Measurements from ENCODE around the gene FRMPD1. TPM values are rescaled to one million over a fixed set of nuclear protein-coding genes. Genes with fewer than 3 reads are reported as not detected.

Gene FRMPD1
- total and polyA plus RNA-seq, 2 of the 13 experiments (the other 11 are each of a cell fraction or from before 2014, with no cell fraction given), result not detected

- TF ChIP-seq KLF12 (CRISPR knock-in tag; IDR thresholded peaks at IDR 0.05; ENCODE audit: borderline replicate concordance) (no peak), POGZ (CRISPR knock-in tag; IDR thresholded peaks at IDR 0.05) (no peak), ZBTB20 (CRISPR knock-in tag; IDR thresholded peaks at IDR 0.05; ENCODE audit: borderline replicate concordance, low read depth) (no peak), STAT5B (CRISPR knock-in tag; IDR thresholded peaks at IDR 0.05) (no peak), DNMT1 (CRISPR knock-in tag; IDR thresholded peaks at IDR 0.05) (no peak), NR2F6 (IDR thresholded peaks at IDR 0.05) (no peak), NR2F6 (CRISPR knock-in tag; IDR thresholded peaks at IDR 0.05) (no peak), DMAP1 (CRISPR knock-in tag; IDR thresholded peaks at IDR 0.05) (no peak), ISL2 (CRISPR knock-in tag; IDR thresholded peaks at IDR 0.05) (no peak), SIX1 (CRISPR knock-in tag; IDR thresholded peaks at IDR 0.05; ENCODE audit: borderline replicate concordance) (no peak), ZFY (CRISPR knock-in tag; IDR thresholded peaks at IDR 0.05) (no peak), ZNF264 (CRISPR knock-in tag; IDR thresholded peaks at IDR 0.05) (no peak), ZNF691 (CRISPR knock-in tag; IDR thresholded peaks at IDR 0.05; ENCODE audit: borderline replicate concordance, low read depth) (no peak), STAG1 (CRISPR knock-in tag; IDR thresholded peaks at IDR 0.05) (peak; percentile 80), ZNF260 (CRISPR knock-in tag; IDR thresholded peaks at IDR 0.05; ENCODE audit: borderline replicate concordance, low read depth) (no peak), CTCF (CRISPR knock-in tag; IDR thresholded peaks at IDR 0.05) (peak; percentile 83), HDAC6 (IDR thresholded peaks at IDR 0.05; ENCODE audit: low read depth, low read length) (no peak), SYNCRIP (IDR thresholded peaks at IDR 0.05; ENCODE audit: insufficient read depth, low read depth, low read length) (no peak), GLMP (CRISPR knock-in tag; IDR thresholded peaks at IDR 0.05; ENCODE audit: borderline replicate concordance) (no peak), HOXA5 (CRISPR knock-in tag; IDR thresholded peaks at IDR 0.05) (no peak), SAP130 (CRISPR knock-in tag; IDR thresholded peaks at IDR 0.05; ENCODE audit: low read depth) (0 out of 2 replicates have a peak, but pooled peaks have one; percentile 24), HDAC2 (CRISPR knock-in tag; IDR thresholded peaks at IDR 0.05) (no peak), ZNF678 (CRISPR knock-in tag; IDR thresholded peaks at IDR 0.05) (no peak), CBFB (CRISPR knock-in tag; IDR thresholded peaks at IDR 0.05) (no peak)
- TF ChIP-seq, protein P1, sequence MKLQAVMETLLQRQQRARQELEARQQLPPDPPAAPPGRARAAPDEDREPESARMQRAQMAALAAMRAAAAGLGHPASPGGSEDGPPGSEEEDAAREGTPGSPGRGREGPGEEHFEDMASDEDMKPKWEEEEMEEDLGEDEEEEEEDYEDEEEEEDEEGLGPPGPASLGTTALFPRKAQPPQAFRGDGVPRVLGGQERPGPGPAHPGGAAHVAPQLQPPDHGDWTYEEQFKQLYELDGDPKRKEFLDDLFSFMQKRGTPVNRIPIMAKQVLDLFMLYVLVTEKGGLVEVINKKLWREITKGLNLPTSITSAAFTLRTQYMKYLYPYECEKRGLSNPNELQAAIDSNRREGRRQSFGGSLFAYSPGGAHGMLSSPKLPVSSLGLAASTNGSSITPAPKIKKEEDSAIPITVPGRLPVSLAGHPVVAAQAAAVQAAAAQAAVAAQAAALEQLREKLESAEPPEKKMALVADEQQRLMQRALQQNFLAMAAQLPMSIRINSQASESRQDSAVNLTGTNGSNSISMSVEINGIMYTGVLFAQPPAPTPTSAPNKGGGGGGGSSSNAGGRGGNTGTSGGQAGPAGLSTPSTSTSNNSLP (IDR thresholded peaks at IDR 0.05; ENCODE audit: low read depth, low read length), result no peak
- TF ChIP-seq, protein P2, sequence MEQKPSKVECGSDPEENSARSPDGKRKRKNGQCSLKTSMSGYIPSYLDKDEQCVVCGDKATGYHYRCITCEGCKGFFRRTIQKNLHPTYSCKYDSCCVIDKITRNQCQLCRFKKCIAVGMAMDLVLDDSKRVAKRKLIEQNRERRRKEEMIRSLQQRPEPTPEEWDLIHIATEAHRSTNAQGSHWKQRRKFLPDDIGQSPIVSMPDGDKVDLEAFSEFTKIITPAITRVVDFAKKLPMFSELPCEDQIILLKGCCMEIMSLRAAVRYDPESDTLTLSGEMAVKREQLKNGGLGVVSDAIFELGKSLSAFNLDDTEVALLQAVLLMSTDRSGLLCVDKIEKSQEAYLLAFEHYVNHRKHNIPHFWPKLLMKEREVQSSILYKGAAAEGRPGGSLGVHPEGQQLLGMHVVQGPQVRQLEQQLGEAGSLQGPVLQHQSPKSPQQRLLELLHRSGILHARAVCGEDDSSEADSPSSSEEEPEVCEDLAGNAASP (CRISPR knock-in tag; IDR thresholded peaks at IDR 0.05; ENCODE audit: borderline replicate concordance), result 0 out of 2 replicates have a peak, but pooled peaks have one; percentile 10
Measured at GRCh38 chr9:37747271-37747753, 96.6 kb downstream of the FRMPD1 start (continued).

All from HepG2 (cell line).